Measurements from ENCODE around the gene GNB1L. TPM values are rescaled to one million over a fixed set of nuclear protein-coding genes. Genes with fewer than 3 reads are reported as not detected.

The GNB1L gene
- polyA plus RNA-seq, 3 donors = 3.4 to 6.0 (median 4.8) TPM

DNA sequence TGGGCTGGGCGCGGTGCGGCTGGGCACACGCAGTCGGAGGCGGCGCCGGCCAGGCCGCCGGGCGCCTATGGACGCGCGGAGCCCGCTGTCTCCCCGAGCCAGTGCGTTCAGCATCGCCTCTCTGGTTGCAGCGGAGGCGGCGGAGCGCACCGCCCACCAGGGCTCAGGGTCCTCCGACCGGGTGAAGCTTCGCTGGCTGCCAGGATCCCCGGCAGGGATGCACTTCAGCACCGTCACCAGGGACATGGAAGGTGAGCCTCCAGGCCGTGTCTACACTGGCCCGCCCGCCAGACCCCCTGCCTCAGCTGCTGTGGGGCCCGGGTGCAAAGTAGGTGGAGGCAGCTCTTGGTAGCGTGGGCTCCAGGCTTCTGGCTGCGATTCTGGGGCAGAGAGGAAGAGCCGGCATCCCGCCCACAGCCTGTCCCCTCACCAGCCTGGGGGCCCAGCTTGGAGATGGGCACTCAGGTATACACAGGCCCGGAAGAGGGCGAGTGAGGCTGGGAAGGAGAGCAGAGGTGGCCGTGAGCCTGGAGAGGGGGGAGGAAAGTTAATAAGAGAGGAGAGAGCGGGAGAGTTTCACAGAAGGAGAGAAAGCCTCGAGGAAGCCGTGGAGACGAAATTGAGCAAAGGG, 95.1 kb downstream of the GNB1L start:
- WGBS (ENCODE audit: insufficient coverage) = 5% methylated on average over 43 of the region's 43 CpGs
- no peak overlapping the region for H2AFZ ChIP-seq (ENCODE audit: insufficient read depth, low read depth, low read length, poor library complexity, severe bottlenecking)
- Mint-ChIP-seq H3K4me3 (peak overlapping the region; percentile 64 to 96), H3K36me3 (peaks cover 10 to 14% of the 10 kb centered on the region in 2 donors), H3K27ac (no peak overlapping the region), H3K9me3 (peaks cover 0 to 29% (median 16%) of the 10 kb centered on the region in 7 donors), H3K4me1 (peaks cover 29% of the 10 kb centered on the region), H3K27me3 (ENCODE audit: low read depth in 3 of 3) (peaks cover 76 to 93% (median 83%) of the 10 kb centered on the region in 3 donors)
- no peak overlapping the region for H3K9ac ChIP-seq (ENCODE audit: insufficient read depth, low read length, poor library complexity, severe bottlenecking)
- TF ChIP-seq, protein P1, sequence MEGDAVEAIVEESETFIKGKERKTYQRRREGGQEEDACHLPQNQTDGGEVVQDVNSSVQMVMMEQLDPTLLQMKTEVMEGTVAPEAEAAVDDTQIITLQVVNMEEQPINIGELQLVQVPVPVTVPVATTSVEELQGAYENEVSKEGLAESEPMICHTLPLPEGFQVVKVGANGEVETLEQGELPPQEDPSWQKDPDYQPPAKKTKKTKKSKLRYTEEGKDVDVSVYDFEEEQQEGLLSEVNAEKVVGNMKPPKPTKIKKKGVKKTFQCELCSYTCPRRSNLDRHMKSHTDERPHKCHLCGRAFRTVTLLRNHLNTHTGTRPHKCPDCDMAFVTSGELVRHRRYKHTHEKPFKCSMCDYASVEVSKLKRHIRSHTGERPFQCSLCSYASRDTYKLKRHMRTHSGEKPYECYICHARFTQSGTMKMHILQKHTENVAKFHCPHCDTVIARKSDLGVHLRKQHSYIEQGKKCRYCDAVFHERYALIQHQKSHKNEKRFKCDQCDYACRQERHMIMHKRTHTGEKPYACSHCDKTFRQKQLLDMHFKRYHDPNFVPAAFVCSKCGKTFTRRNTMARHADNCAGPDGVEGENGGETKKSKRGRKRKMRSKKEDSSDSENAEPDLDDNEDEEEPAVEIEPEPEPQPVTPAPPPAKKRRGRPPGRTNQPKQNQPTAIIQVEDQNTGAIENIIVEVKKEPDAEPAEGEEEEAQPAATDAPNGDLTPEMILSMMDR (IDR thresholded peaks at IDR 0.05) = no peak
- H3K4me2 ChIP-seq (replicated peaks; ENCODE audit: extremely low read depth, low read length, poor library complexity, severe bottlenecking) = peak overlapping the region; percentile 46
- DNase-seq = no peak
- H3K4me1 ChIP-seq (ENCODE audit: control insufficient read depth in 1 of 2, insufficient read depth in 2 of 2, low read length in 2 of 2) = peaks cover 18 to 29% of the 10 kb centered on the region in 2 donors
- H3K36me3 ChIP-seq (replicated peaks in 1 of 2; ENCODE audit: control insufficient read depth in 1 of 2, insufficient read depth in 2 of 2, low read length in 2 of 2) = no peaks in the 10 kb centered on the region
- H3K79me2 ChIP-seq (ENCODE audit: insufficient read depth, low read length) = no peaks in the 10 kb centered on the region
- intact Hi-C loops (cut with micrococcal nuclease) = no loop called here
- H4K20me1 ChIP-seq (ENCODE audit: insufficient read depth, low read length) = no peaks in the 10 kb centered on the region
- H3K27me3 ChIP-seq (ENCODE audit: control insufficient read depth in 2 of 2, insufficient read depth in 2 of 2, low read length in 2 of 2) = peaks cover 51 to 88% of the 10 kb centered on the region in 2 donors
- H3K9me3 ChIP-seq (replicated peaks in 1 of 2; ENCODE audit: control insufficient read depth in 1 of 2, insufficient read depth in 1 of 2, low read length in 2 of 2) = peaks cover 0 to 46% of the 10 kb centered on the region in 2 donors
- H3K27ac ChIP-seq (ENCODE audit: low read depth in 1 of 2, low read length in 2 of 2) = no peak overlapping the region
- H3K4me3 ChIP-seq (replicated peaks in 1 of 3; ENCODE audit: low read depth in 2 of 3, low read length in 3 of 3) = peak overlapping the region in 1 of 3 experiments; percentile 44

DNA sequence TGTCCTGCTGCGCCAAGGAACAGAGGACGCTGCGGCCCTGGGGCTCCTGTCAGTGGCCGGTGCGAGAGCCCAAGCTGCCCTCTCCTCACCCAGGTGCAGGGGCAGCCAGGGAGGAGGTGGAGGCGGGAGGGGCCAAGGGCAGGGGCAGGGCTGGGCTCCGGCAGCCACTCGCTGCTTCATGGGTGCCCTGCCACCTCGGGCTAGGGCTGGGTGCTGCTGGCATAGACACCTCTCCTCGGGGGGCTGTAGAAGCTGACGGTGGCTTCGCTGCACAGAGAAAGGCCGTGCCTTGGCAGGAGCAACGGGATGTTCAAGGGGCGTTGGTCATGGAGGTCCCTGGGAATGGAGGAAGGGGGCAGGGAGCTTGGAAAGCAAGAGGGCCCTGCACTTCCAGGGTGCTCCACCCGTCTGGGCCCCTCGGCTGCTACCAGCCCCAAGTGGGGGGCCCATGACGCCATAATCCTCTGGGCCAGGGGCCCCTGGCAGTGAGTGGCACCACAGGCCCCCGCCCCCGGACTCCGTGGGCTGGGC, 95.7 kb downstream of the GNB1L start:
- Mint-ChIP-seq H3K27me3 (ENCODE audit: low read depth in 3 of 3) (peaks cover 79 to 93% (median 83%) of the 10 kb centered on the region in 3 donors), H3K4me1 (peaks cover 29% of the 10 kb centered on the region), H3K36me3 (peaks cover 10 to 14% of the 10 kb centered on the region in 2 donors), H3K27ac (no peak overlapping the region), H3K4me3 (peak overlapping the region in 1 of 2 donors; percentile 59), H3K9me3 (peaks cover 0 to 31% (median 15%) of the 10 kb centered on the region in 7 donors)
- Histone ChIP-seq H3K4me2 (replicated peaks; ENCODE audit: extremely low read depth, low read length, poor library complexity, severe bottlenecking) (no peak overlapping the region), H3K36me3 (replicated peaks in 1 of 2; ENCODE audit: control insufficient read depth in 1 of 2, insufficient read depth in 2 of 2, low read length in 2 of 2) (no peaks in the 10 kb centered on the region), H3K9ac (ENCODE audit: insufficient read depth, low read length, poor library complexity, severe bottlenecking) (no peak overlapping the region), H3K27ac (ENCODE audit: low read depth in 1 of 2, low read length in 2 of 2) (no peak overlapping the region), H3K27me3 (ENCODE audit: control insufficient read depth in 2 of 2, insufficient read depth in 2 of 2, low read length in 2 of 2) (peaks cover 51 to 88% of the 10 kb centered on the region in 2 donors), H4K20me1 (ENCODE audit: insufficient read depth, low read length) (no peaks in the 10 kb centered on the region), H3K4me3 (replicated peaks in 1 of 3; ENCODE audit: low read depth in 2 of 3, low read length in 3 of 3) (no peak overlapping the region), H3K79me2 (ENCODE audit: insufficient read depth, low read length) (no peaks in the 10 kb centered on the region), H3K9me3 (replicated peaks in 1 of 2; ENCODE audit: control insufficient read depth in 1 of 2, insufficient read depth in 1 of 2, low read length in 2 of 2) (peaks cover 0 to 47% of the 10 kb centered on the region in 2 donors), H2AFZ (ENCODE audit: insufficient read depth, low read depth, low read length, poor library complexity, severe bottlenecking) (no peak overlapping the region), H3K4me1 (ENCODE audit: control insufficient read depth in 1 of 2, insufficient read depth in 2 of 2, low read length in 2 of 2) (peaks cover 18 to 29% of the 10 kb centered on the region in 2 donors)
- 15% methylated on average over 18 of the region's 21 CpGs for WGBS (ENCODE audit: insufficient coverage)
- intact Hi-C loops (cut with micrococcal nuclease) = no loop called here
- no peak for DNase-seq
- TF ChIP-seq, protein P1 (IDR thresholded peaks at IDR 0.05) = no peak
